Testis (tissue), 2 donors: ENCODE measurements around the gene MC1R.

Experiments used
- CTCF ChIP-seq, 3 experiments: fragments of 450-650 bp in 2 of 3; fragments of 200-600 bp in 1 of 3; sonication (generic) in 1 of 3; IDR thresholded peaks; one replicate each; pipeline ENCODE4 v1.5.1; 2016 to 2019; ENCODE audit warnings: antibody characterized with exemption in 3 of 3, mild to moderate bottlenecking in 2 of 3, moderate library complexity in 1 of 3
- POLR2A ChIP-seq: fragments of 450-650 bp; IDR thresholded peaks from one replicate; pipeline ENCODE4 v1.6.1; 2017; ENCODE audit warnings: antibody characterized with exemption, mild to moderate bottlenecking, moderate library complexity

- TF ChIP-seq CTCF (IDR thresholded peaks at IDR 0.05) = no peak
- TF ChIP-seq POLR2A = no peak
Measured at GRCh38 chr16:89915303-89916232, 3.1 kb upstream of the MC1R start.
